ENCODE results near the gene INTS15. TPM values are rescaled to one million over a fixed set of nuclear protein-coding genes. Genes with fewer than 3 reads are reported as not detected.
A peak's percentile ranks its signal among the peaks of the same experiment; 100 is the strongest.

INTS15 gene
- total RNA-seq, 2 experiments from 2014 or later: 33.0 to 40.9 TPM

DNA sequence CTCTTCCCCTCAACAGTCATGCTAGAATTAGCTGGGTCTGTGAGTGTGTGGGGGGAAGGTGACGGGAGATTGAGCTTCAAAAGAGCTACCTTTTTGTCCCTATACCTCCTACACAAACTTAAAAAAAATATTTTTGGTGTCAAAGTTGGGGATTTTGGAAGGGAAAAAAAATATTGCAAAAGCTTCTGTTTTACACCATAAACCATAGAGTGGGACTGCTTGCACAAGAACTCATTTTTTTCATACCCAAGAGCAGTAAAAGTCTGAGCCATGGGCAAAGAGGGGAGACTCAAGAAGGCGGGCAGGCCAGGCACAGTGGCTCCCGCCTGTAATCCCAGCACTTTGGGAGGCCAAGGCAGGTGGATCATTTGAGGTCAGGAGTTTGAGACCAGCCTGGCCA, 21.9 kb upstream of the INTS15 start:
- Histone ChIP-seq H2AFZ (ENCODE audit: low read length) (no peak overlapping the region; the same call in 1 of the 2 replicates), H3K4me3 (ENCODE audit: low read depth, low read length, poor library complexity, severe bottlenecking) (no peak overlapping the region), H4K20me1 (ENCODE audit: insufficient read depth, low read length) (no peaks in the 10 kb centered on the region), H3K36me3 (ENCODE audit: insufficient read depth, low read length) (no peaks in the 10 kb centered on the region), H3K9me2 (ENCODE audit: insufficient read depth, low read length) (no peaks in the 10 kb centered on the region), H3K4me2 (ENCODE audit: low read length) (no peak overlapping the region), H3K27ac (ENCODE audit: low read depth, low read length, poor library complexity, severe bottlenecking) (no peak overlapping the region), H3K9me3 (ENCODE audit: low read length) (peaks cover 5% of the 10 kb centered on the region; the same call in 1 of the 2 replicates), H3K4me1 (ENCODE audit: insufficient read depth, low read length, poor library complexity, severe bottlenecking) (peaks cover 8% of the 10 kb centered on the region), H3K79me2 (ENCODE audit: insufficient read depth, low read depth, low read length) (no peaks in the 10 kb centered on the region)
- ChIA-PET CTCF (ENCODE audit: unreplicated experiment) (no interaction called here), POLR2A (interaction anchor here (0.5 to 1.5 kb wide), 4 partner anchors 8 to 54 kb away, joined by 3 to 4 read pairs (median 3); no protein-coding TSS in a partner anchor)
- DNase-seq (ENCODE audit: low spot score): no peak
- intact Hi-C loops (cut with micrococcal nuclease; ENCODE audit: unreplicated experiment): no loop called here
- TF ChIP-seq EZH2phosphoT487 (IDR thresholded peaks at IDR 0.05; ENCODE audit: borderline replicate concordance, low read depth, low read length): no peak
- TF ChIP-seq, protein P1, sequence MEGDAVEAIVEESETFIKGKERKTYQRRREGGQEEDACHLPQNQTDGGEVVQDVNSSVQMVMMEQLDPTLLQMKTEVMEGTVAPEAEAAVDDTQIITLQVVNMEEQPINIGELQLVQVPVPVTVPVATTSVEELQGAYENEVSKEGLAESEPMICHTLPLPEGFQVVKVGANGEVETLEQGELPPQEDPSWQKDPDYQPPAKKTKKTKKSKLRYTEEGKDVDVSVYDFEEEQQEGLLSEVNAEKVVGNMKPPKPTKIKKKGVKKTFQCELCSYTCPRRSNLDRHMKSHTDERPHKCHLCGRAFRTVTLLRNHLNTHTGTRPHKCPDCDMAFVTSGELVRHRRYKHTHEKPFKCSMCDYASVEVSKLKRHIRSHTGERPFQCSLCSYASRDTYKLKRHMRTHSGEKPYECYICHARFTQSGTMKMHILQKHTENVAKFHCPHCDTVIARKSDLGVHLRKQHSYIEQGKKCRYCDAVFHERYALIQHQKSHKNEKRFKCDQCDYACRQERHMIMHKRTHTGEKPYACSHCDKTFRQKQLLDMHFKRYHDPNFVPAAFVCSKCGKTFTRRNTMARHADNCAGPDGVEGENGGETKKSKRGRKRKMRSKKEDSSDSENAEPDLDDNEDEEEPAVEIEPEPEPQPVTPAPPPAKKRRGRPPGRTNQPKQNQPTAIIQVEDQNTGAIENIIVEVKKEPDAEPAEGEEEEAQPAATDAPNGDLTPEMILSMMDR (conservative IDR thresholded peaks at IDR 0.05; ENCODE audit: low read length): no peak
- BruUV-seq (replicated peaks): no TSS peak

- Histone ChIP-seq H2AFZ (ENCODE audit: low read length) (no peak overlapping the region), H3K27ac (ENCODE audit: low read depth, low read length, poor library complexity, severe bottlenecking) (no peak overlapping the region), H3K79me2 (ENCODE audit: insufficient read depth, low read depth, low read length) (no peaks in the 10 kb centered on the region), H3K4me2 (ENCODE audit: low read length) (no peak overlapping the region), H3K9me3 (ENCODE audit: low read length) (peaks cover 11% of the 10 kb centered on the region; the same call in 1 of the 2 replicates), H4K20me1 (ENCODE audit: insufficient read depth, low read length) (no peaks in the 10 kb centered on the region), H3K4me3 (ENCODE audit: low read depth, low read length, poor library complexity, severe bottlenecking) (no peak overlapping the region), H3K9me2 (ENCODE audit: insufficient read depth, low read length) (no peaks in the 10 kb centered on the region), H3K36me3 (ENCODE audit: insufficient read depth, low read length) (no peaks in the 10 kb centered on the region), H3K4me1 (ENCODE audit: insufficient read depth, low read length, poor library complexity, severe bottlenecking) (peaks cover 28% of the 10 kb centered on the region)
- no peak for TF ChIP-seq EZH2phosphoT487 (IDR thresholded peaks at IDR 0.05; ENCODE audit: borderline replicate concordance, low read depth, low read length)
- intact Hi-C loops (cut with micrococcal nuclease; ENCODE audit: unreplicated experiment): no loop called here
- ChIA-PET CTCF (ENCODE audit: unreplicated experiment) (interaction anchor here (0.6 kb wide), 1 partner anchor 14 kb away, joined by 5 read pairs; no protein-coding TSS in a partner anchor), POLR2A (interaction anchor here (0.5 kb wide), 2 partner anchors 25 to 1803 kb away, joined by 3 read pairs; no protein-coding TSS in a partner anchor)
- DNase-seq (ENCODE audit: low spot score): no peak
- no TSS peak for BruUV-seq (replicated peaks)
Observed at GRCh38 chr7:6571160-6571779, 18.6 kb upstream of the INTS15 start.

GRCh38 chr7:6575281-6576023, 14.4 kb upstream of the INTS15 start:
- Histone ChIP-seq H2AFZ (ENCODE audit: low read length) (no peak overlapping the region), H3K4me2 (ENCODE audit: low read length) (peak overlapping the region; percentile 52), H4K20me1 (ENCODE audit: insufficient read depth, low read length) (no peaks in the 10 kb centered on the region), H3K27ac (ENCODE audit: low read depth, low read length, poor library complexity, severe bottlenecking) (peak overlapping the region; percentile 19), H3K4me1 (ENCODE audit: insufficient read depth, low read length, poor library complexity, severe bottlenecking) (peaks cover 53% of the 10 kb centered on the region), H3K79me2 (ENCODE audit: insufficient read depth, low read depth, low read length) (peaks cover 17% of the 10 kb centered on the region; the same call in 1 of the 2 replicates), H3K36me3 (ENCODE audit: insufficient read depth, low read length) (peaks cover 4% of the 10 kb centered on the region; the same call in 1 of the 2 replicates), H3K4me3 (ENCODE audit: low read depth, low read length, poor library complexity, severe bottlenecking) (no peak overlapping the region), H3K9me2 (ENCODE audit: insufficient read depth, low read length) (no peaks in the 10 kb centered on the region), H3K9me3 (ENCODE audit: low read length) (0 out of 2 replicates have a peak, but pooled peaks cover 6% of the 10 kb centered on the region)
- intact Hi-C loops (cut with micrococcal nuclease; ENCODE audit: unreplicated experiment): no loop called here
- DNase-seq (ENCODE audit: low spot score): no peak
- no TSS peak for BruUV-seq (replicated peaks)
- ChIA-PET CTCF (ENCODE audit: unreplicated experiment) (interaction anchor here (0.7 to 1.2 kb wide), 2 partner anchors 15 to 16 kb away, joined by 3 to 4 read pairs; no protein-coding TSS in a partner anchor), POLR2A (interaction anchor here (0.5 to 2.0 kb wide), 8 partner anchors 15 to 122 kb away, joined by 3 to 8 read pairs (median 5); partner anchors contain the start of gene INTS15)
- no peak for TF ChIP-seq EZH2phosphoT487 (IDR thresholded peaks at IDR 0.05; ENCODE audit: borderline replicate concordance, low read depth, low read length)
- TF ChIP-seq, protein P1 (conservative IDR thresholded peaks at IDR 0.05; ENCODE audit: low read length): no peak
